Occipital lobe (tissue), 2 donors: ENCODE results near the gene ANKRD34A. TPM values are rescaled to one million over a fixed set of nuclear protein-coding genes. Genes with fewer than 3 reads are reported as not detected.

ENCODE experiments used
- DNase-seq: peaks from one replicate; lab custom pipeline; 2025; lab: John Stamatoyannopoulos, UW
- total RNA-seq: library from RNA; depleted of rRNA; stranded (reverse); fragments of >200 nt; gene quantifications from one replicate; pipeline ENCODE4 v1.2.3, GENCODE V29; 2014

The ANKRD34A gene
- total RNA-seq, 1 donor from 2014 or later, result 2.2 TPM

DNA sequence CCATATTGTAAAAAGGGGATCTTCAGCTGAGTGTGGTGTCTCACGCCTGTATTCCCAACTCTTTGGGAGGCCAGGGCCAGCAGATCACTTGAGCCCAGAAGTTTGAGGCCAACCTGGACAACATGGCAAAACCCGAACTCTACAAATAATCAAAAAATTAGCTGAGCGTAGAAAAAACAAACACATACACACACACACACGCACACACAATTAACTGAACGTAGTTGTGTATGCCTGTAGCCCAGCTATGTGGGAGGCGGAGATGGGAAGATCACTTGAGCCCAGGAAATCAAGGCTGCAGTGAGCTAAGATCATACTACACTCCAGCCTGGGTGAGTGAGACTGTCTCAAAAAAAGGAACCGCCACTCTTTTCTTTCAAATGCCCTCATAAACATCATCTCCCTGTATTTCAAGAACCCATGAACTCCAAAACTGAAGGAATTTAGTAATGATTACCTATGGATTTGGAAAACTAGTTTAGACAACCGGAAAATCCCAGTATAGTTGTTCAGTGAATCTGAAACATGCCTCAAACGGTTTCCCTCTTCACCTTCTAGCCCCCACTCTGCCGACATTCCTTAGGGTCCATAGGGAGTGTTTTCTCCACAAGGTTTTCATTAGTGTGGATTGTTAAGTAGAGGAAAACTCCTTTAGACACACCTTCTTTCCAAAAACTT, 27.5 kb upstream of the ANKRD34A start:
- no peak for DNase-seq

DNA sequence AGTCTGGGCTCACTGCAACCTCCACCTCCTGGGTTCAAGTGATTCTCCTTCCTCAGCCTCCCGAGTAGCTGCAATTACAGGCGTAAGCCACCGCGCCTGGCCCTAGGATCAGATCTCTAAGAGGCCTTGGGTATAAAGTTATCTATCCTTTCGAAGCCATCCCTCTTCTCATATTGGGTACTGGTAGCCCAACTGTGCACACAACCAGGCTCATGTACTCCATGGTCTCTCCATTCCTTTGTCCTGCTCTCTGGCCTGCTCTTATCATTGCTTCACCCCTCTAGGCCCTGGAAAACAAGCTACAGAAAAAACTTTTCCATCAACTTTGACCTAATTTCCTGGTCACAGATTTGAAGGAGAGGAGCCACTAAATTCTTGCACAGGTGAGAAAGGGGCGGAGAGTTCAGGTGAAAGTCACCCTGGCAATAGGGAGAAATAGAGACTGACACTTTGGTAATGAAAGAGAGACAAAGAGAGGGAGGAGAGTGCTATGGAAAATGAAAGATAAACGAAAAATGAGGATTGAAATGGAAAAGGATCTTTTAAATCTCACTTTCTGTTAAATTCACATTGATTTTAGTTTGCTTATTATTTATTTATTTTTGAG, 26.0 kb upstream of the ANKRD34A start:
- no peak for DNase-seq

DNA sequence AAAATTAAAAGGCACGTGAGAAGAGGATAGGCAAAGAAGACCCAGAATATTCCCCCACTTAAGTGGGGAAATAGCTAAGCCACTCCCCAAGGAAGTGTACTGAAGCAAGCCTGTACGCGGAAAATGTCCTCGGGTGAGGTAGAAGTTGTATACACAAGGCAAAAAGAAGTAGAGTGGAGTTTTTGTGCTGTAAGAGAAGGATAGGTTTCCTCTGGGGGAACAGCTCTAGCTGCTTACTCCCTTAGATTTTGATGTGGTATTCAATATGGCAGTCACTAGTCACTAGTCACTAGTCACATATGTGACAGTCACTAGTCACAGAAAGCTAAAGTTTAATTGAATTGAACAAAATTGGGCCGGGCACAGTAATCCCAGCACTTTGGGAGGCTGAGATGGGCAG, 24.4 kb upstream of the ANKRD34A start:
- DNase-seq, result no peak

DNA sequence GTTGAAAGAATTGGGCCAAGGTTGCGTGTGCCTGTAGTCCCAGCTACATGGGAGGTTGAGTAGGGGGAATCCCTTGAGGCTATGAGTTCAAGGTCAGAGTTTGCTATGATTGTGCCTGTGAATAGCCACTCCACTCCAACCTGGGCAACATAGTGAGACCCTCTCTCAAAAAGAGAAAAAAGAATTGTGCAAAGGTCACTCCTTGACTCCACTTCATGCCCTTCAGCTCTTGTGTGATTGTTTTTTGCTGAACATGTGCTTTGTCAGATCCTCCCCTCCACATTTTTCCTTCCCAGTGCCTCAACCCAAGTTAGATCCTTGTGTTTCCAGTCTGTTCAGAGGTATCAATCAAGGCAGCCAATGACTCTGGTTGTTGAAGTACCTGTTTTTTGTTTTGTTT, 23.6 kb upstream of the ANKRD34A start:
- no peak for DNase-seq

DNA sequence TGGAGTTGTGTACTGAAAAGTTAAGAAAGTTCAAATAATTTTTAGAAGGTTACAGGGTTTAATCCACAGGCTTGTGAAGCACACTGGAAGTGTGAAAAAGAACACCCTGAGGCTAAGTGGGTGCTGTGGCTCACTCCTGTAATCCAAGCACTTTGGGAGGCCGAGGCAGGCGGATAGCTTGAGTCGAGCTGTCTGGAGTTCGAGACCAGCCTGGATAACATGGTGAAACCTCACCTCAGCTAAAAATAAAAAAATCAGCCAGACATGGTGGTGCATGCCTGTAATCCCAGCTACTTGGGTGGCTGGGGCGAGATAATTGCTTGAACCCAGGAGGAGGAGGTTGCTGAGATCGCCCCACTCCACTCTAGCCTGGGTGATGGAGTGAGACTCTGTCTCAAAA, 22.2 kb upstream of the ANKRD34A start:
- no peak for DNase-seq

DNA sequence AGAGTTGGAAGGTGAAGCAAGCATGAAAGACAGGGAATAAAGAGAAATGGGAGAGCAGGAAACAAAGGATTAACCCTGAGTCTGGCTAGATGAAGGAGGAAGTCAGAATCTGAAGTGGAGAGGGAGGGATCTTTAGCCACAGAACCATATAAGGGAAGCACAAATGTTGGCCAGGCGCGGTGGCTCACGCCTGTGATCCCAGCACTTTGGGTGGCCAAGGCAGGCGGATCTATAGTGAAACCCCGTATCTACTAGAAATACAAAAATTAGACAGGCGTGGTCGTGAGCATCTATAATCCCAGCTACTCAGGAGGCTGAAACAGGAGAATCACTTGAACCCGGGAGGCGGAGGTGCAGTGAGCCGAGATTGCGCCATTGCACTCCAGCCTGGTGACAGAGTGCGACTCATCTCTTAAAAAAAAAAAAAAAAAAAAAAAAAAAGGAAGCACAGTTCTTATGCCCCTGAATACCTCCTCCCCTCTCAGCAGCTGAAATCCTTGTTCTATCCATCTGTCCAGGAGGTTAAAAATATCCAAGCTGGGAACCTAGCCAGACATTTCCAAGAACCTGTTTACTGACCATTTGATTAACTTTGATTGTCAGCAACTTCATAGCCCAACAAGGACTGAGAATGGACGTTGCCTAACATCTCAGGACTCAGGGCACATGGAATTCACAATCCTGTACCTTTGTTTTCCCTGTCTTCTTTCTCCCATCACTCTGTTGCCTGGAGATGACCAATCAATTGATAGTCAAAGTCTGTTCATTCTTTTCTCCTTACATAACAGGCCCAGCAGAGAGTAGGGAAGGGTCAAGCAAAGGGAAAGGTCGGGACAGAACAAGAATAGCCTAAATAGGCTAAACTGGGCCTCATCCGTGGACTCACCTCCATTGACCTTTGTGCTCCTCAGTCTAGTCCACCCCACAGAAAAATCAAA, 21.4 kb upstream of the ANKRD34A start:
- DNase-seq, result no peak

DNA sequence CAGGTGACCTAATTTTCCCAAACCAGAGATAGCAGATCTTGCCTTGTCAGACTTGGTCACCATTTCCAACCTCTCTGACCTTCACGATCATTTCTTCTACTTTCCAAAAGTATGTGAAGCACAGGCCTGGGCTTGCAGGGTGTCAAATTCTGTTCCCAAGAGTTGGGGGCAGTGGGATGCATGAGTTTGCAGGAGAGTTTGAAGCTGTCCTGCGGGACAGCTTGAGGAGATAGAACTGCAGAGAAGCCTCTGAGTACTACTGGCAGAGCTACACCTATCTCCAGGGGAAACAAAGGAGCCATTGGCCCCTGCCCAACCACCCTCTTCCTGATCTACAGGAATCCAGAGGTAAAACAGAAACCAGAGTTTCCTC, 20.7 kb upstream of the ANKRD34A start:
- no peak for DNase-seq

DNA sequence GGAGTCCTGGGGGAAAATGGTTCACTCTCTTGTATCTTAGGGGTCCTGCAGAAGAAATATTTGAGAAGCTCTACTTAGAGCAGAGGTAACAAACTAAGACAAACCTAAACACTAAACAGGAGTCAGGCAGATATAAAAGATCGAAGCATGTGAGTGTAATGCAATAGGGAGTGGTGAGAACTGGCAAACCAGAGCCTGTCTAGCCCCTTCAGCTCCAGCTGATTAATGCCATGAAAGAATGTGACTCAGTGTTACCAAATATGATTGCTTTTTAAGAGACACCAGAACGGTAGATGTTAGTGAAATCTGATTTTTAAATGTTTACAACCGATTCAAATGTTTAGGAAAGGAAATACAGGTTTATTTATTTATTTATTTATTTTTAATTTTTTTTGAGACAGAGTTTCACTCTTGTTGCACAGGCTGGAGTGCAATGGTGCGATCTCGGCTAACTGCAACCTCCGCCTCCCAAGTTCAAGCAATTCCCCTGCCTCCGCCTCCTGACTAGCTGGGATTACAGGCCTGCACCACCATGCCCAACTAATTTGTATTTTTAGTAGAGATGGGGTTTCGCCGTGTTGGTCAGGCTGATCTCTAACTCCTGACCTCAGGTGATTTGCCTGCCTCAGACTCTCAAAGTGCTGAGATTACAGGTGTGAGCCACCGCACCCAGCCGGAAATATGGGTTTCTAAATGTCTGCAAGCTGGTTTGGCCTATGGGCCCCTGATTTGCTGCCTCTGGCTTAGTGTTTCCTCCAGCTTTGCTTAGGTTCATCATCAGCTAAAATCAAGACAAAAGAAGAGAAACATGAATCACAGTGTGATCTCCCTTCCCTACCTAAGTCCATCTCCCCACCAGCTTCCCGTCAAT, 19.8 kb upstream of the ANKRD34A start:
- DNase-seq, result no peak

DNA sequence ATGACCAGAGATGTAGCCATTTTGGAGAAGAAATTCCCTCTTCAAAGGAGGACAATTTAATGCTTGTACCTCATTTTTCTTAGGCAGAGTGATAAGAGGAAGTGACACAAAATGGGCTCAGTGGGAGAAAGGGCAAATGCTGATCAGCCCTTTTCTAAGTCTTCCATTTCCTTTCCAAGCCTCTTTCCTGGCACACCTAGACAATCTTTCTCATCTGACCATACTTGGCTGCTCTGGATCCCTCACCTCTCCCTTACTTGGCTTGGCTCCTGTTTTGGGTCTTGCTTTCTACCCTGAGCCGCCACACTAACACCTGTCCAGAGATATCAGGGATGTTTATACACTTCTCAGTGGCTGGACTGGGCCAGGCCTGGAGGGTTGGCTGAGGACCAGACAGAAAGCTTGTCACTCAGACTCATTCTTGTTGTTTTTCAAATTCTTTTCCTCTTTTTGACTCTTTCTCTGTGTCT, 18.9 kb upstream of the ANKRD34A start:
- no peak for DNase-seq

DNA sequence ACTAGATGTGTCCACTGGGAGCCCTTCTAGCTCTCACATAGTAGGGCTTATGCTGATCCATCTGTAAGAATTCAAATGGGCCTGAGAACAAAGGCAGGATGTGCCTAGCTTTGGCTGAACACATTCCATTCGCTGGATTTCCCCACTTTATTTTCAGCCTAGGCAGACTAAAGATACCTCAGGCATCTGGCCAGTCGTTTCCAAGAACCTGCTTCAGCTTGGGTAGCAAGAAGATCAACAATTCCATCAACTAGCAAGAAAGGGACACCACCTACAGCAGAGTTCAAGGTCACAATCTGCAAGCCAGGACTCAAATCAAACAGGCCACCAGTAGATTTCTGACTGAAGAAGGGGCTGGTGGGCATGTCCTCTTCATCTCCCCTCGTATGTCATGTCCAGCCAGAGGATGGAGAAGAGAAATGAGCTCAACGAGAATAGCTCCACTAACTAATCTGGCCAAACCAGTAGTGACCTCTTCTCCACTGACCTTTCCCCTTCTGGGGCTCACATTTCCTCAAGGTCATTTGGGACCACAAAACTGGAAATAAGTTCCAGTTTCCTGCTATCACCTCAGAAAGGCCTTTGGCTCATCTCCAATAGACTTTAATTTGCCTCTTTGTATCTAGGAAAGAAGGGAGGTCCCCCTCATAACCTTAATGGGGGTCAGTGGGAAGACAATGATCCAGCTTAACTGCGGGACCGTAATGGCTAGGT, 17.8 kb upstream of the ANKRD34A start:
- no peak for DNase-seq

DNA sequence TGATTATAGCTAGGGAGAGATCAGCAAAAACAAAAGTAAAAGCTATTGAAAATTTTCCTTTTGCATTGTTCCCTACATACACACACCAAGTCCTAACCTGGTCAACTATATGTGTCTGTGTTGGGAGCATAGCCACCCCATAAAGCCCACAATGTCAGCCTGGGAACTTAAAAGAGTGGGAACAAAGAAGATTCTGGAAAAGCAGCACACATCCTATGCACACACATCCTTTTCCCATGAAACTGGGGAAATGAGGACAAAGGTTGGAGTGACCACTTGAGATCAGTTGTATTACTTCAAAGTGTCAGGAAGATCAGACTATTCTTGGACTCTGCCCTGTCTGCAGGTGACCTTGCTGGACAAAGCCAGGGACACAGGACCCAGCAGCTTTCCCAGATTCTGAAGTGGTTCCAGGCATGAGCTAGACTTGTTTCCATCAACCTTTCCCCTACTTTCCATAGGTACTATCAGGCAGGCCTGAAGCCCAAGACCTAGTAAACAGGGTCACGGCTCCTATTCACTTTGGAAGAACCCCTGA, 16.2 kb upstream of the ANKRD34A start:
- DNase-seq, result no peak

DNA sequence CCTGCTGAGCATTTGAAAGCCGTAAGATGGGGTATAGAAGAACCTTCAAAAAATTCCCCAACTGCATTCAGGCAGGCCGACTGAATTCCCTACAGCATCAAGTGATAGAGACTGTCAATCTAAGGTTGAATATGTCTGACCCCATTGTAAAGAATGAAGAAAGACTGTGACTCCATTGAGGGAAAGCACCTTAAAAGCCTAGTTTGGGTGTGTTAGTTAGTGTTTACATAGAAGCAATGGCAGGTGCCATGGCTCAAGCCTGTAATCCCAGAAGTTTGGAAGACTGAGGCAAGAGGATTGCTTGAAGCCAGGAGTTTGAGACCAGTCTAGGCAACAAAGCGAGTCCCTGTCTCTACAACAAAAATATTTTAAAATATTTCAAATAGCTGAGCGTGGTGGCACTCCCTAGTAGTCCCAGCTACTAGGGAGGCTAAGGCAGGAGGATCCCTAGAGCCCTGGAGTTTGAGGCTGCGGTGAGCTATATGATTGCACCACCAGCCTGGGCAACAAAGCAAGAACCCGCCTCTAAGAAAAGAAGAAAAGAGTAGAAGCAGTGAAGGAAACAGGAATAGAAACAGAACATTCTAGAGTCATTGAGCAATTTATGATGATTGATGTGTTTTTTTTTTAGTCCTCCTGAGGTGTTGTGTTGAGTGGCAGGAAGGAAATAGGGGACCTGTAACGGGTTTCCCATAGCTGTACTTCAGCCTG, 15.5 kb upstream of the ANKRD34A start:
- no peak for DNase-seq

DNA sequence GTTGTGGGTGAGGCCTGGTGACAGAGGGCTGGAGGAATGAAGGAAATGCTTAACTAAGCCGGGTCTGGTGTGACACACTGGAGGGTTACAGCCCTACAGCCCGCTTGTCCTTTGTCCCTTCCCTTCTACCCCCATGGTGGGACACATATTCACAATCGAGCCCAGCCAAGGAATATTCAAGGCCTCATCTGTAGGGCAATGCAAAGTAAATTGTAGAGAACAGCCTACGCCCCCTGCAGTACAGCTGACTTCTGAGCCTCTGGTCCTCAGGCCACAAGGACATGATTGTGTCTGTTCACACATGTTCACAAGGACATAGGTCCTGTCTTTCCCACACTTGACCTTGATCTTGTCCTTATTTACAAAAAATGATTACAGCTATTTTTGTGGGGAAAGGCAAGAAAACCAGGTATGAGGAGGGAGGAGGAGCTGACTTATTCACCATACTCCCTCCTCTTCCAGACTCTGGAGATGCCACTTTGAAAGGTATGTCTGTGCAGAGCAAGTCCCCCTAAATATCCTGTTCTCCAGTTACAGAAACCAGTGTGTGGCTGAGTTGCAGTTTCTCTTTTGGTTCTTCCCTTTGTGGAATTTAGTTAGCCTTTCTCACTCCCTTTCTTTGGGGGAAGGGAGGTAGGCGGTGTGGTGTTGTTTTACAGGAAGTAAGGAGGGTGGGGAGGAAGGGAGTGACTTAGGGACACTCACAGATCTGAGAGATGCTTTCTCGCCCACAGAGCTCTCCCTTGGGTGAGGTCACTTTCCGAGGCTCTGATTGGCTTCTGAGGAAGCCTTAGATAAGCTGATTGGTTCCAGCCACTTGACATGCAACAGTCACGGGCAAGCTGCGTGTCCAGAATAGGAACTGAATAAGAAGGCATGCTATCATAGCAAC, 14.7 kb upstream of the ANKRD34A start:
- peak; percentile 92 for DNase-seq

DNA sequence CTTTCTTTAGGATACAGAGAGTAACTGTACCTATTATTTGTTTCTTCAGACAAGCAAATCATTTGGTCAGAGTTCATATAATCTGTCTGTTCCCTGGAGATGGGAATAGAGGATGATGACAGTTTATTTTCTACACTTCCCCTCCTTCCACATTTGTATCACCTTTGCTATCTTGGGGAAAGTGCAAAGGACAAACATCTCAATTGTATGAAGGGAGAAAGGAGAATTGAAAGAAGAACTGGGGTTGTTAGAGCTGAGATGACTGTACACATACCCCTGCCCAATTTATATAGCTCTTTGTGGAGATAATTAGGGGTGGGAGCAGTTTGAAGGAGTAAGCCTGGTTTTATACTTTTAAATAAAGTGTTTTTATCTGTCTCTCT, 14.1 kb upstream of the ANKRD34A start:
- no peak for DNase-seq

DNA sequence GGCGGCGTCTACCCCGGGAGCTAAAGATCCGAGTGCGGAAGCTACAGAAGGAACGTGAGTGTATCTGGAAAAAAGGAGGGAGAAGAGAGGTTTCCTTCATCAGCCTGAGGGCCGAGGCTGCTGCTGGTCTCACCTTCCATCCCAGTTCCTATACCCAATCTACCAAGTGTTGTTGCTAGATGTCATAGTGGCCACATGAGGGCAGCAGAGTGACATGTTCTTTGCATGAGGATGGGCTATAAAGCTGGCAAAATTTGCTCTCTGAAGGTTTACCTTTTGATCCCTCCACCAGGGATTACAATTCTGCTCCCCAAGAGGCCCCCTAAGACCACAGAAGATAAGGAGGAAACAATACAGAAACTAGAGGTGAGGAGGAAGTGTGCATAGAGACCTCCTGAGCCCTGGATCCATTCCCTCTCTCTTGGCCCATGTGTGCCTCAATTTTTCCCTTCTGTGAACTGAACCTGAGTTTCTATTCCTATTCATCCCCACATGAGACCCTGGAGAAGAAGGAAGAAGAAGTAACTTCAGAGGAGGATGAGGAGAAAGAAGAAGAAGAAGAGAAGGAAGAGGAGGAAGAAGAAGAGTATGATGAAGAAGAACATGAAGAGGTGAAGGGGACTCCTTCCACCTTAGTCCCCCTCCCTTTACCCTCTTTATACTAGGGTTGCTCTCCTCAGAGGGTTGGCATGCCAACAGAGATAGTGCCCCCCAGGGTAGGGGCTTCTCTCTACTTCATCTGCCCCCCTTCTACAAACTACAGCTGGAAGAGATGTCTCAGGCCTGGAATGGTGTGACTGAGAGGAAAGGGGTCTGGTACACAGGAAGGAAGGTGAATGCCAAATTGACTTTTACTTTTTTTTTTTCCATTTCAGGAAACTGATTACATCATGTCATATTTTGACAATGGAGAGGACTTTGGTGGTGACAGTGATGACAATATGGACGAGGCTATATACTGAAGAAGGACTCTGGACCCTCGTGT, 13.4 kb upstream of the ANKRD34A start:
- peak; percentile 70 for DNase-seq

DNA sequence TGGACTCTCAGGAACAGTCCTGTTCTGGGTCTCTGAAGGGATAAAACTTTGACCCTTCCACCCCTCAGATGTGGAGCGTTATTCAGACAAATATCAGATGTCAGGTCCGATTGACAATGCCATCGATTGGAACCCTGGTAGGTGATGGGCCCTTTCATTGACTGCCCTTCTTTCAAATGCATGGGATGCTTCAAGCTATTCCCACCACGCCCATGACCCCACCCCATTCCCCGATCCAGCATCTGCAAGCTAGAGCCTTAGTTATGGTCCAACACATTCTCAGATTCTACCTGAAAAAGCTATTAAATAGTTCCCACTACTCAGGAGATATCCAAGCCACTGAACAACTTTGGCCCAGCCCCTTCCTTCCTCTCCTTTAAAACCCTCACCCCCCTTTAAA, 12.6 kb upstream of the ANKRD34A start:
- no peak for DNase-seq

DNA sequence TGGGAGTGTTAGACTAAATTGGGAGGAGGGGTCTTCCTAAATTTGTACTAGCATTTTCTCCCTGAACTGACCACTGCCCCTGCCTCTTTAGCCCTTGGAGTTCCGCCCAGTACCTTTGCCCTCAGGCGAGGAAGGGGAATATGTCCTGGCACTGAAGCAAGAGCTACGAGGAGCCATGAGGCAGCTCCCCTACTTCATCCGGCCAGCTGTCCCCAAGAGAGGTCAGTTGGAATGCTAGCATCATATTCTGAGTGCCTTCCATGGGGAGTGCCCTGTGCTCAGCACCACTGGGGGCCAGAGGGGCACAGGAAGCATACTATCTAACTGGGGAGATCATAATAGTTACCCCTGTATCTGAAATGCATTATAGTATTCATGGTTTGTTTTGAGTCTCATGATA, 10.8 kb upstream of the ANKRD34A start:
- no peak for DNase-seq

DNA sequence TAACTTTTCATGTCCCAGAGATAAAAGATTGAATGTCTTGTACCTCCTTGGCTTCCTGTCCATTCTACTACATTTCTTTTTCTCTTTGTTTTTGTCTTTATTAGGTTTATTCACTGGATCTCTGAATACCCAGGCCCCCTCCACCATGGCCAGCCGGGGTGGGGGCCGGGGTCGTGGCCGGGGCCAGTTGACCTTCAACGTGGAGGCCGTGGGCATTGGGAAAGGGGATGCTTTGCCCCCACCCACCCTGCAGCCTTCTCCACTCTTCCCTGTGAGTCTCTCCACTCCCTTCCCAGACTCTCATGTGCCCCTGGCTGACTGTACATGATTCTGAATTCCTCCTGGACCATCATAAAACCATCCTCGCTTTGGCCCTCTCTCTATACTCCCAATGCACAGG, 10.3 kb upstream of the ANKRD34A start:
- DNase-seq, result no peak
